ELR (cell line): Measurements from ENCODE around the gene SEC22C.
"Not testable (repeated sequence)": the region's sequence is repeated elsewhere in the genome, so short reads cannot be mapped to it uniquely, and the experiment has no call there.

Experiments used
- DNase-seq: peaks from one replicate; pipeline ENCODE4 v3.0.0-alpha.2; 2015; ENCODE audit warnings: low read depth

Gene SEC22C

GRCh38 chr3:42579346-42579745 is 2.4 kb downstream of the SEC22C start:
- DNase-seq = not testable (repeated sequence)

- no peak for DNase-seq
Measured at GRCh38 chr3:42578054-42578453, 3.7 kb downstream of the SEC22C start.

DNA sequence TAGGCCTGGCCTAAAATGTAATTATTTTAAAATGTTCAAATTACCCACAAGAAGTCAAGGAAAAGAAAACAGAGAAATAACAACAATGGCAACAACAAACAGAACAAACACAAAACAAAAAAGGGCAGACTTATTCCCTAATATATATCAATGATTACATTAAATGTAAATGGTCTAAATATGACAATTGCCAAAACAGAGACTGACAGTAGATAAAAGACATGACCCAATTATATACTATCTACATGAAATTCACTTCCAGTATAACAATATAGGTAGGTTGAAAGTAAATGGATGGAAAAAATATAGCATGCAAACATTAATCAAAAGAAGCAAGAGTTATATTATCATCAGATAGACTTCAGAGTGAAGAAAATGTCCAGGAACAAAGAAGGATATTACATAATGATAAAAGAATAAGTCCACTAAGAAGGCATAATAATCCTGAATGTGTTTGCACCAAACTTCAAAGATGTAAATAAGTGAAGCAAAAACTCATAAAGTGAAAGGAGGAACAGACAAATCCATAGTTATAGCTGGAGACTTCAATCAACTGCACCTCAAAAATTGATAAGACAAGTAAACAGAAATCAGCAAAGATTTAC is 6.5 kb downstream of the SEC22C start:
- no peak for DNase-seq

GRCh38 chr3:42572278-42572677 is 9.5 kb downstream of the SEC22C start:
- peak; percentile 71 for DNase-seq

- DNase-seq = no peak
Measured at GRCh38 chr3:42569593-42570142, 12.1 kb downstream of the SEC22C start.

GRCh38 chr3:42562047-42562907 is 19.5 kb downstream of the SEC22C start:
- DNase-seq = no peak

- DNase-seq = peak; percentile 23
Measured at GRCh38 chr3:42557854-42558253, 23.9 kb downstream of the SEC22C start.

DNA sequence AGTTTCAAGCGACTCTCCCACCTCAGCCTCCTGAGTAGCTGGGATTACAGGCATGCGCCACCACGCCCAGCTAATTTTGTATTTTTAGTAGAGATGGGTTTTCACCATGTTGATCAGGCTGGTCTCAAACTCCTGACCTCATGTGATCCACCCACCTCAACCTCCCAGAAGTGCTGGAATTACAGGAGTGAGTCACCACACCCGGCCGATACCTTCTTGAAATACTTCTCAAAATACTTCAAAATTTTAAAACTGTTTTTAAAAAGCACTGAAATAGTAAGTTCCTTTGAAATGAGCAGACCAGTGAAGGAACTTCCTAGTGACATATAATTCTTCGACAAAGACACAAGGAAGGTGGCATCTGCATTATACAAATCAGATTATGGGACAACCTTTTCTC is 24.9 kb downstream of the SEC22C start:
- DNase-seq = not testable (repeated sequence)

- peak; percentile 14 for DNase-seq
Measured at GRCh38 chr3:42556089-42556632, 25.6 kb downstream of the SEC22C start.

DNA sequence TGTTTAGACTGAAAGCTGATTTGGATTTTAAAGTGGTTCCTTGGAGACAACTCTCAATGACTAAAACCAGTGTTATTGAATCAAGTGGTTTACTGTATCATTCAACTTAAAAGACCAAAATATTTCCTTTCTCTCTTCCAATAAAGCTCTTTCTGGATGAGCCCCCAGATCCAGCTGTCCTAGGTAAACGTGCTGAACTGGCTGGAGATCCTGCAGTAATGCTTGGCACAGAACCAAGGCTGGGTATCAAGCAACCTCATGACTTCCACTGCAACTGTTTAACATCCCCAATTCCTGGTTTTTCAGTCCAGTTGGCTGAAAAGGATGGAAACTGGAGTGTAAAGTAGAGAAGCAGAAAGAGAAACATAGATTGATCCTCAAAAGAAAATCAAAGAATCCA is 28.9 kb downstream of the SEC22C start:
- DNase-seq = no peak

DNA sequence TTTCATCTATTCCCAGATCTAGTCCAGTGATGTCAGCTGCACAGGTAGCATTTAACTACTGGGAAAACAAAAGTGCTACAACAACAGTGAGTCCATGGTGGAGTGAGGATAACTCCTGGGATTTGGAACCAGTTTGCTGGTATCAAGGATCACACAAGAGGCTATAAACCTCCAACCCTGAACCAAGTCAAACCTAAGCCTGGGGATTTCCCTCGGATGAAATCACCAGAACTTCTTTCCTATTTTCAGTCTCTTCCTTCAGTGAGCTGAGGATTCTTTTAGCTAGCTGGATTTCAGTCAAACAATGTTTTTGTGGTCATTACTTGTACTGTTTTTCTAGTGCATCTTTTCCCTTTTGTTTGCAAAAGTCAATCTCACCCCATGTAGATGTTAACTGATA is 31.5 kb downstream of the SEC22C start:
- no peak for DNase-seq

- no peak for DNase-seq
Measured at GRCh38 chr3:42549131-42549530, 32.6 kb downstream of the SEC22C start.

DNA sequence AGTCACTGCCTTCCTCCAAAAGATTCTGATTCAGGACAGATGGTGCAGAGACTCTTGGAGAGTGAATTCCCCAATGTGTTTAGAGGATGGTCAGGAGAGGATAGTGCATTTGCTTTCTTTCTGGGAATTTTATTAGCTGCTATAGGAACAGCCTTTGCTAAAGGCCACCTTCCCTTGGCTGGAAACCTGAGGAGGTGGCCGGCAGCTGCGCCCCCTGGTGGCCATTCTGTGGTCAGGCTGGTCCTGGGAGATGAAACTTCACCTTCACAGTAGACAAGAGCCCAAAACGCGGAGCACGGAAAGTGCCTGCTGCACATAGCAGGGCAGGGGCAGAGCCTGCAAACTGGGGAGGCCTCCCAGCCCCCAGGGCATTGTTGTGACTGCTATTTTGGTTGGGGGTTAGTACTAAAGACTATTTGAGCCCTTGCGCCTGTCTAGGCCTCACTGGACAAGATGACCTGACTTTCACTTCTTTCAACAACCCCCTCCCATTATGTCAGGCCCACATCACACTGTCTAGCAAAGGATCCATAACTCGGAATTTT is 34.3 kb downstream of the SEC22C start:
- DNase-seq = peak; percentile 59

DNA sequence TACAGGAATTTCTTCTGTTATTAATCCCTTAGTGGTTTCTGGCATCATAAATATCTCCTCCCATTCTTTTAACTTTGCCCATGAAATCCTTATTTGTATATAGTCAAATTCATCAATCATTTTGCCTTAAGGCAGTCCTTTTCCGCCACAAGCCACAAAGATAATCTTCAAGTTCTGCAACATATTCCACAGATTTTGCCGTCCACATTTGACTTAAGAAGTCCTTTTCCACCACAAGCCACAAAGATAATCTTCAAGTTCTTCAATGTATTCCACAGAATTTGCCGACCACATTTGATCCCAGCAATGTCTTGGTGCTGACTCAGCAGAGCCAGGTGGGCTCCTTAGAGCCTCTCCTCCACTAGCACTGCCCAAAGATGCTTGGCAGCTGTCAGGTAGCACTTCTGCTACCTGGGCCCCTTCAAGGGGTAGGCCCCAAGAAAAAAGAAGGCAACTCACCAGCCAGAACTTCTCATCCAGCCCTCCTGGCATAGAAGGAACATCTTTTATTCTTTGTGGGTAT is 35.0 kb downstream of the SEC22C start:
- DNase-seq = no peak

DNA sequence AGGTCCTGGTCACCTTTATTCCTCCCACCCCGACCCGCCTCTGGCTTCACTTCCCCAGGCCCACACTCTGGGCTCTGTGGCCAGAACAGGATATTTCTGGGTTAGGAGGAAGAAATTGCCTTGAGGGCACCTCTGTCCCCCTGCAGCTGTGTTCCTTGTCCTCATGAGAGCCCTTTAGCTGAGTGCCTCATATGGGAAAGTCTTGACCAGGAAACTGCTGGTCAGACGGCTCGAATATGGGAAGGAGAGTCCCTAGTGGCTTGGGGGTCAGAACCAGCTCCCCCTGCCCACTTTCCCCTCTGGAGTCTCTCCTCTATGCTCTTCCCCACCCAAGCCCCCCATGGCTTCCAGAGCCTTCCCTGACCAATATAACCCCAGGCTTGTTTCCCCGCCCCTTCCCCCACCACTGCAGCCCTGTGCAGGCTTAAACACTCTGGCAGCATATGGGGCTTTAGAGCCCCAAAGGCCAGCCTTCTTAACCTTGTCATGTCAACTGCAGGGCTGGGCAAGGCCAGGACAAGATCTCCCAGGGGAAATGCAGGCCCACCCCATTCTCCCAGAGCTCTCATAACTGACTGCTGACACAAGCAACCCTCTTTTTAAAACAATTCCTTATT is 36.4 kb downstream of the SEC22C start:
- DNase-seq = no peak

GRCh38 chr3:42544492-42545283 is 37.1 kb downstream of the SEC22C start:
- peak; percentile 14 for DNase-seq

DNA sequence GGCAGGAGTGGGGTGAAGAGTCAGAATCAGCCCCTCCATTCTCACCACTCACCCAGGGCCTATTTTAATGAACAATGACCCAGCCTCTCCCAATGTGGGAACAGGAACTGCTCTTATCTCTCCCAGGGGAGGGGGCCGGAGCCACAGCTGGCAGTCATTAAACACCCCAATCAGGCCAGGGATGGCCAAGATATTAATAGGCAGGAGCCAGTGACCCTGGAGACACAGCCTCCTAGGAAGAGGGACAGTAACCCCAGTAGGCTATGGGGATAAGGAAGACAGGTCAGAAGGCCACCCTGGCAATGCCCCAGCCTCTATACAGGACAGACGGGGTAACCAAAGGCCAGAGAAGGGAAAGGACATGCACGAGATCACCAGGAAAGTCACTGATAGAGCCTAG is 40.7 kb downstream of the SEC22C start:
- DNase-seq = no peak

DNA sequence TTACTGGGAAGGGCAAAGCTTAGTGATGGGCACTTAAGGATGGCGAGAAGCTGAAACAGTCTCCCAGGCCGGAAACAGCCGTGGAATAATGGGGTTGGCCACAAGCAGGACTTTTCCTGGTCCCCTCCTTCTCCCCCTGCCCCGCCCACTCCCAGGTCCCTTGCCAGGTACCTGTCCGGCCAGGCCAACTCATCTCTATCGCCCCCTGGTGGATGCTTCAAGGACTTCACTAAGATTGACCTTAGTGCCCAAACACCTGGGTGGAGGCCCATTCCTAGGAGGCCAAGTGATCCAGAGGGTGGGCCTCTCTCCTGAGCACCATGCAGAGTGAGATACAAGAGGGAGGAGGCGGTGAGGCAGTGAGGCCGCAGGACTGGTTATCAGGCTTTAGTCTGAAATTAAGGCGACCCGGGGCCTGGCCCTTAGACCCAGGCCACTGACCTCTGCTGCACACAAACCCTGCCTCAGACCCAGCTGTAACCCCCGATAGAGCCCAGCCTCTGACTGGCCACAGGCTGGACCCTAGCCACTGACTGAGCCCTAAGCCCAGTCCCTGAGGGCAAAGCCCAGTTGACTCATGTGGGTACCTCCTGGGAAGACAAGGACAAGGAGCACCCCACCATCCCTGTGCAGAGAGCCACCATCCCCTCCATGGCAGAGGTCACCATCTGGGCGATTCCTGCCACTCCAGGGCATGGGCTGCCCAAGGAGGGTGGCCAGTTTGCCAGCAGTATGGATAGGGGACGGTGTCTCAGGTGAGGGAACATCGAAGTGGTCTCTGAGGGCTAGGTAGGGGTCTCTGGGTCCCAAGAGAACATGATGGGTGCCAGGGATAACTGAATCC is 41.7 kb downstream of the SEC22C start:
- DNase-seq = peak; percentile 46

- DNase-seq = no peak
Measured at GRCh38 chr3:42537350-42537749, 44.4 kb downstream of the SEC22C start.
